HG02885 (cell line): Measurements from ENCODE around the gene KIR2DL3.
"Not testable (repeated sequence)": the region's sequence is repeated elsewhere in the genome, so short reads cannot be mapped to it uniquely, and the experiment has no call there.

Experiments
- ATAC-seq: cut with Tn5 transposase; IDR thresholded peaks from one replicate; pipeline ENCODE4 v1.9.1; 2021; ENCODE audit warnings: mild to moderate bottlenecking; ENCODE audit not compliant: unreplicated experiment, poor library complexity

KIR2DL3 gene

GRCh38 chr19:54786091-54786723, 47.9 kb downstream of the KIR2DL3 start:
- ATAC-seq, result not testable (repeated sequence)

- not testable (repeated sequence) for ATAC-seq
Observed at GRCh38 chr19:54788154-54788553, 49.8 kb downstream of the KIR2DL3 start.

GRCh38 chr19:54790711-54791110, 52.4 kb downstream of the KIR2DL3 start:
- ATAC-seq, result no peak

- ATAC-seq, result no peak
Observed at GRCh38 chr19:54791476-54791875, 53.2 kb downstream of the KIR2DL3 start.

- no peak for ATAC-seq
Observed at GRCh38 chr19:54792814-54793213, 54.5 kb downstream of the KIR2DL3 start.

GRCh38 chr19:54795758-54796157, 57.4 kb downstream of the KIR2DL3 start:
- ATAC-seq, result no peak
